ENCODE data around the gene ATF1. TPM values are rescaled to one million over a fixed set of nuclear protein-coding genes. Genes with fewer than 3 reads are reported as not detected.
"Not testable (repeated sequence)": the region's sequence is repeated elsewhere in the genome, so short reads cannot be mapped to it uniquely, and the experiment has no call there.

Gene ATF1
- total RNA-seq, 1 donor from 2014 or later = 25.0 TPM

DNA sequence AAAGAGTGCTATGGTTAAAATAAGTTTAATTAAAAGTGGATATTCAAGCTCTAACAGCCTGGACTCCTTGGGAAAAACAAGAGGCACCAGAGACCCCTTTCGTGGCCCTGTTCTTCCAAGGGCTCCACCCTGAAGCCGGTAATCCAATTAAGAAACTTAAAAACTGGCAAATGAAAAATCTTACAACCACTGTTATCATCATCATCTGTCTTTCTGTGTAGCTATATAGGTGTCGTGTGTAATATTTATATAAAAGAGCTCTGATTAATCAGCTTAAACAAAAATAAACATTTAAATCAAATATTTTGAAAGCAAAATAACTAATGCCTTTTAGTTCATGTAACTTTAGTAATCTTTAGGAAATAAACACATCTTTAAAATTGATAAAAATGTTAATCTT lies 4.5 kb downstream of the ATF1 start:
- no peak for FAIRE-seq
- Histone ChIP-seq H3K27me3 (ENCODE audit: insufficient read depth, low read length) (no peaks in the 10 kb centered on the region), H2AFZ (ENCODE audit: low read depth, low read length) (no peak overlapping the region), H3K4me1 (ENCODE audit: insufficient read depth, low read length) (peaks cover 7% of the 10 kb centered on the region), H3K4me2 (ENCODE audit: low read length) (no peak overlapping the region), H3K4me3 (ENCODE audit: insufficient read depth, low read depth, low read length) (no peak overlapping the region), H3K36me3 (ENCODE audit: insufficient read depth, low read length) (no peaks in the 10 kb centered on the region), H3K9ac (ENCODE audit: low read length) (no peak overlapping the region), H4K20me1 (ENCODE audit: insufficient read depth, low read length) (peaks cover 59% of the 10 kb centered on the region), H3K27ac (ENCODE audit: low read depth, low read length) (no peak overlapping the region), H3K9me3 (ENCODE audit: insufficient read depth, low read depth, low read length) (no peaks in the 10 kb centered on the region), H3K79me2 (ENCODE audit: insufficient read depth, low read length) (peaks cover 70% of the 10 kb centered on the region)
- Mint-ChIP-seq H3K27me3 (ENCODE audit: low read depth, unreplicated experiment) (no peaks in the 10 kb centered on the region), H3K4me3 (ENCODE audit: unreplicated experiment) (no peak overlapping the region), H3K4me1 (ENCODE audit: low read depth, unreplicated experiment) (peaks cover 12% of the 10 kb centered on the region), H3K36me3 (ENCODE audit: low read depth, unreplicated experiment) (peaks cover 4% of the 10 kb centered on the region), H3K27ac (ENCODE audit: unreplicated experiment) (no peak overlapping the region), H3K9me3 (ENCODE audit: unreplicated experiment) (no peaks in the 10 kb centered on the region)
- no peak for DNase-seq (ENCODE audit: low read depth)
- TF ChIP-seq CTCF (IDR thresholded peaks at IDR 0.05; ENCODE audit: insufficient read depth, low read depth, low read length) (no peak), EZH2 (IDR thresholded peaks at IDR 0.05; ENCODE audit: insufficient read depth, low read length) (no peak)

GRCh38 chr12:50768813-50769212 lies 4.9 kb downstream of the ATF1 start:
- not testable (repeated sequence) for H3K27me3 Mint-ChIP-seq (ENCODE audit: low read depth, unreplicated experiment); H3K4me1 ChIP-seq (ENCODE audit: insufficient read depth, low read length); H3K4me3 Mint-ChIP-seq (ENCODE audit: unreplicated experiment); H3K36me3 ChIP-seq (ENCODE audit: insufficient read depth, low read length); H3K9me3 Mint-ChIP-seq (ENCODE audit: unreplicated experiment); H3K4me3 ChIP-seq (ENCODE audit: insufficient read depth, low read depth, low read length); H3K9ac ChIP-seq (ENCODE audit: low read length); H3K9me3 ChIP-seq (ENCODE audit: insufficient read depth, low read depth, low read length); FAIRE-seq; H3K27me3 ChIP-seq (ENCODE audit: insufficient read depth, low read length); H2AFZ ChIP-seq (ENCODE audit: low read depth, low read length); H3K27ac ChIP-seq (ENCODE audit: low read depth, low read length); H3K4me2 ChIP-seq (ENCODE audit: low read length); DNase-seq (ENCODE audit: low read depth); H3K27ac Mint-ChIP-seq (ENCODE audit: unreplicated experiment); H3K36me3 Mint-ChIP-seq (ENCODE audit: low read depth, unreplicated experiment)
- H3K4me1 Mint-ChIP-seq (ENCODE audit: low read depth, unreplicated experiment) = peaks cover 12% of the 10 kb centered on the region
- peaks cover 74% of the 10 kb centered on the region for H3K79me2 ChIP-seq (ENCODE audit: insufficient read depth, low read length)
- peaks cover 59% of the 10 kb centered on the region for H4K20me1 ChIP-seq (ENCODE audit: insufficient read depth, low read length)

DNA sequence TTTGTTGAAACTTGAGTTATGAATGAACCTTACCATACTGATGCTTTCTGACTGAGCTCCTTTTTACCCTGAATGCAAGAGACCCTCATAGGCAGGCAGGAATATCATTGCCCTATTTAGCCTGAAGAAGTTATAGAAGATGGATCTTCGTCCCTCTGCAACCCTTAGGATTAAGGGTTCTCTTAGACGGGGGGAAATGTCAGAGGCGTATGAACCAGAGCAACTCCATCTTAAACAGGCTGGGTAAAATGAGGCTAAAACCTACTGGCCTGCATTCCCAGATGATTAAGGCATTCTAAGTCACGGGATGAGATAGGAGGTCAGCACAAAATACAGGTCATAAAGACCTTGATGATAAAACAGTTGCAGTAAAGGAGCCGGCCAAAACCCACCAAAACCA lies 7.5 kb downstream of the ATF1 start:
- TF ChIP-seq EZH2 (IDR thresholded peaks at IDR 0.05; ENCODE audit: insufficient read depth, low read length) = no peak
- no peak for TF ChIP-seq CTCF (IDR thresholded peaks at IDR 0.05; ENCODE audit: insufficient read depth, low read depth, low read length)
- H3K79me2 ChIP-seq (ENCODE audit: insufficient read depth, low read length) = peaks cover 75% of the 10 kb centered on the region
- Mint-ChIP-seq H3K4me1 (ENCODE audit: low read depth, unreplicated experiment) (peaks cover 3% of the 10 kb centered on the region), H3K9me3 (ENCODE audit: unreplicated experiment) (no peaks in the 10 kb centered on the region), H3K27ac (ENCODE audit: unreplicated experiment) (no peak overlapping the region), H3K4me3 (ENCODE audit: unreplicated experiment) (no peak overlapping the region), H3K36me3 (ENCODE audit: low read depth, unreplicated experiment) (peaks cover 6% of the 10 kb centered on the region), H3K27me3 (ENCODE audit: low read depth, unreplicated experiment) (no peaks in the 10 kb centered on the region)
- H3K9me3 ChIP-seq (ENCODE audit: insufficient read depth, low read depth, low read length) = no peaks in the 10 kb centered on the region
- H3K36me3 ChIP-seq (ENCODE audit: insufficient read depth, low read length) = no peaks in the 10 kb centered on the region
- no peak overlapping the region for H3K9ac ChIP-seq (ENCODE audit: low read length)
- no peak for FAIRE-seq
- H4K20me1 ChIP-seq (ENCODE audit: insufficient read depth, low read length) = peaks cover 43% of the 10 kb centered on the region
- H3K4me1 ChIP-seq (ENCODE audit: insufficient read depth, low read length) = no peaks in the 10 kb centered on the region
- no peak overlapping the region for H3K4me3 ChIP-seq (ENCODE audit: insufficient read depth, low read depth, low read length)
- no peaks in the 10 kb centered on the region for H3K27me3 ChIP-seq (ENCODE audit: insufficient read depth, low read length)
- H2AFZ ChIP-seq (ENCODE audit: low read depth, low read length) = no peak overlapping the region
- no peak overlapping the region for H3K27ac ChIP-seq (ENCODE audit: low read depth, low read length)
- no peak for DNase-seq (ENCODE audit: low read depth)
- no peak overlapping the region for H3K4me2 ChIP-seq (ENCODE audit: low read length)
